PFSK-1 (cell line): ENCODE measurements around the gene FAM221A.

ENCODE experiments used
- FOXP2 ChIP-seq: optimal IDR thresholded peaks from 2 replicates; pipeline ENCODE3; 2011; ENCODE audit warnings: borderline replicate concordance, control low read depth, inconsistent platforms; ENCODE audit not compliant: insufficient read depth; ENCODE audit errors: extremely low read length, extremely low read depth
- POLR2AphosphoS5 ChIP-seq: IDR thresholded peaks from 2 replicates; pipeline ENCODE4 v1.6.1; 2012; ENCODE audit warnings: low read depth, mild to moderate bottlenecking, control low read depth, low read length, moderate library complexity
- SIN3A ChIP-seq: IDR thresholded peaks from 2 replicates; pipeline ENCODE4 v1.6.1; 2012; ENCODE audit warnings: mild to moderate bottlenecking, low read length, moderate library complexity, borderline replicate concordance; ENCODE audit not compliant: insufficient read depth
- TAF1 ChIP-seq: IDR thresholded peaks from 2 replicates; pipeline ENCODE4 v1.6.1; 2012; ENCODE audit warnings: low read length, control low read depth, borderline replicate concordance; ENCODE audit not compliant: insufficient read depth
- TF ChIP-seq, protein P1 (sequence below), 2 experiments: IDR thresholded peaks; 2 replicates each; pipeline versions ENCODE4 v1.6.1 to v1.8.0; 2011 to 2012; ENCODE audit warnings: low read depth in 2 of 2, low read length in 2 of 2, control low read depth in 1 of 2, inconsistent platforms in 1 of 2, mild to moderate bottlenecking in 1 of 2, moderate library complexity in 1 of 2; ENCODE audit not compliant: insufficient read depth in 1 of 2

The FAM221A gene

DNA sequence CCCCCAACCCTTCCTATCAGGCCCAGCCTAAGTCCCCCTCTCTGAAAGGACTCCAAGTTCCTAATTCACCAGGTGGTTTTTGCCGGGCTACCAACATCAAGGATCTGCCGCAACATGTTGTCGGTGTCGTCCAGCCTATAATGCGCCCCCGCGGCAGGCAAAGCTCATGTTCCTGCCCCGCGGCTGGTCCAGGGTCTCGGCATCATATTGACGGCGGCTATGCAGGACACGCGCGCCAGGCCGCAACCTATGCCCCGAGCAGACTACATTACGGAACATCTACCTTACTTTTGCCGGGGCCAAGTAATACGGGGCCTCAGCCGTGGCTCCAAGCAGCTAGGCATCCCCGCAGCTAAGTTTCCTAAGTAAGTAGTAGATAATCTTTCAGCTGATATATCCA, 24.6 kb upstream of the FAM221A start:
- TF ChIP-seq TAF1 (no peak), FOXP2 (no peak), SIN3A (no peak), POLR2AphosphoS5 (no peak)
- TF ChIP-seq, protein P1, sequence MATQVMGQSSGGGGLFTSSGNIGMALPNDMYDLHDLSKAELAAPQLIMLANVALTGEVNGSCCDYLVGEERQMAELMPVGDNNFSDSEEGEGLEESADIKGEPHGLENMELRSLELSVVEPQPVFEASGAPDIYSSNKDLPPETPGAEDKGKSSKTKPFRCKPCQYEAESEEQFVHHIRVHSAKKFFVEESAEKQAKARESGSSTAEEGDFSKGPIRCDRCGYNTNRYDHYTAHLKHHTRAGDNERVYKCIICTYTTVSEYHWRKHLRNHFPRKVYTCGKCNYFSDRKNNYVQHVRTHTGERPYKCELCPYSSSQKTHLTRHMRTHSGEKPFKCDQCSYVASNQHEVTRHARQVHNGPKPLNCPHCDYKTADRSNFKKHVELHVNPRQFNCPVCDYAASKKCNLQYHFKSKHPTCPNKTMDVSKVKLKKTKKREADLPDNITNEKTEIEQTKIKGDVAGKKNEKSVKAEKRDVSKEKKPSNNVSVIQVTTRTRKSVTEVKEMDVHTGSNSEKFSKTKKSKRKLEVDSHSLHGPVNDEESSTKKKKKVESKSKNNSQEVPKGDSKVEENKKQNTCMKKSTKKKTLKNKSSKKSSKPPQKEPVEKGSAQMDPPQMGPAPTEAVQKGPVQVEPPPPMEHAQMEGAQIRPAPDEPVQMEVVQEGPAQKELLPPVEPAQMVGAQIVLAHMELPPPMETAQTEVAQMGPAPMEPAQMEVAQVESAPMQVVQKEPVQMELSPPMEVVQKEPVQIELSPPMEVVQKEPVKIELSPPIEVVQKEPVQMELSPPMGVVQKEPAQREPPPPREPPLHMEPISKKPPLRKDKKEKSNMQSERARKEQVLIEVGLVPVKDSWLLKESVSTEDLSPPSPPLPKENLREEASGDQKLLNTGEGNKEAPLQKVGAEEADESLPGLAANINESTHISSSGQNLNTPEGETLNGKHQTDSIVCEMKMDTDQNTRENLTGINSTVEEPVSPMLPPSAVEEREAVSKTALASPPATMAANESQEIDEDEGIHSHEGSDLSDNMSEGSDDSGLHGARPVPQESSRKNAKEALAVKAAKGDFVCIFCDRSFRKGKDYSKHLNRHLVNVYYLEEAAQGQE (IDR thresholded peaks at IDR 0.05; ENCODE audit: insufficient read depth in 1 of 2, low read depth in 2 of 2, low read length in 2 of 2): no peak

DNA sequence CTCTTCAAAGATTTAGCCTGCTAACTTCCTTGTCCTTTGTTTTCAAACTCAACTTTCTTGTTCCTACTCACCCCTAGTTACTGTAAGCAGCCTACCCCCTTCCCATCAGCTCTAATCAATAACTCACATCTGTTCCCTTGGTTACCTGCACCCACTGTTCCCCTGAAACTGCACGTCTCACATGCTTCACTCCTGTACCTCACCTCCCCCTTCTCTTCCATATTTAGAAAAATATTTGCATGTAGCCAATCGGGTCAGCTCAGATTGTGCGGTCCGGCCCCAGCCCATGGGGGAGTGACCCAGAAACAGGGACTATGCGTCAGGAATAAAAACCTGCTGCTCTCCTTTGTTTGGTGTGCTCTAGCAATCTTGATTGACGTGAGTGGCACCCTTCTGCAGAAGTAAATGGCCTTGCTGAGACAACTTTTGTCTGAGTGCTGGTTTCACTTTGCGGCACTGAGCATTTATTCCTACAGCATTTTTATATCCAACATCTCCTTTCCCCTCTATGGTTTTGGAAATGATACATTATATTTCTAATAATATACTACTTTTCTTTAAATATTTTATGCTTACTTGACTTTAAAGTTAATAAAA, 21.1 kb upstream of the FAM221A start:
- no peak for TF ChIP-seq FOXP2
- TF ChIP-seq, protein P1 (IDR thresholded peaks at IDR 0.05; ENCODE audit: insufficient read depth in 1 of 2, low read depth in 2 of 2, low read length in 2 of 2): no peak
- TF ChIP-seq TAF1: no peak
- TF ChIP-seq SIN3A: no peak
- no peak for TF ChIP-seq POLR2AphosphoS5

DNA sequence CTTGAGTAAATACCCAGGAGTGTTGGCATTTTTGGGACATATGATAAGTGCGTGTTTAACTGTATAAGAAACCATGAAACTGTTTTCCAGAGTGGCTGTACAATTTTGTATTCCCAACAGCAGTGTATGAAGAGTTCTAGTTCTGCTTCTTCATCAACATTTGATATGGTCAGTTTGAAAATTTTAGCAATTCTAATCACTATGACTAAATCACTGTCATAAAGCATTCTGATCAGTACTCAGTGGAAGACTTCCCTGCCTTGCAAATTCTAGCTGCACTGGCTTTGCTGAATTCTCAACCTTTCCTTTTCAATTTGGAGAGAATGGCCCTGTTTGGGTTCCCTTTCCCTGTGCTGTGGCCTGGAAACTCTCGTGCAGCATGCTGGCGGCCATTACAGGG, 18.6 kb upstream of the FAM221A start:
- TF ChIP-seq, protein P1 (IDR thresholded peaks at IDR 0.05; ENCODE audit: insufficient read depth in 1 of 2, low read depth in 2 of 2, low read length in 2 of 2): no peak
- TF ChIP-seq SIN3A (no peak), POLR2AphosphoS5 (no peak), TAF1 (no peak), FOXP2 (no peak)

DNA sequence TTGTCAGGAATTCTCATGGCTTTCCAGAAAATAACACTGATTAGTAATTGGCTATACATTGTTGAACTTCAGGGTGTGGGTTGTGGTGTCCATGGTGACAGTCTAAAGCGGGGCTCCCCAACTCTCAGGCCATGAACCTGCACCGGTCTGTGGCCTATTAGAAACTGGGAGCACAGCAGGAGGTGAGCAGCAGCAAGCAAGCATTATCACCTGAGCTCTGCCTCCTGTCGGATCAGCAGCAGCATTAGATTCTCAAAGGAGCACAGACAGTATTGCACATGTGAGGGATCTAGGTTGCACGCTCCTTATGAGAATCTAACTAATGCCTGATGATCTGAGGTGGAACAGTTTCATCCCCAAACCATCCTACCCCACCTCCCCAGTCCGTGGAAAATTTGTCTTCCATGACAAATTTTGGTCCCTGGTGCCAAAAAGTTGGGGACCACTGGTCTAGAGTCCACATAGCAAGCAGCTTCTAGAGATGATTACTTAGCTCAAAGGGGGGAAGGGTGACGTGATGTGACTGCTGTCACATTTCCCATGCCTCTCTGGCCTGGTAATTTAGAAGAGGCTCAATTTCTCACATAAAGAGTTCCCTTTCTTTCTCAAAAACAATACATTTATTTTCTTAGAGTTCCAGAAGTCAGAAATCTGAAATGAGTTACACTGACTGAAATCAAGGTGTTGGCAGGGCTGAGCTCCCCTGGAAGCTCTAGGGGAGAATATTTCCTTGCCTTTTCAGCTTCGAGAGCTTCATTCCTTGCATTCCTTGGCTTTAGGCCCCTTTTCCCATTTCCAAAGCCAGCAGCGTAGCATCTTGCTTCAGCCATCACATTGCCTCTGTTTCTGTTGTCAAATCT, 17.6 kb upstream of the FAM221A start:
- no peak for TF ChIP-seq FOXP2
- TF ChIP-seq, protein P1 (IDR thresholded peaks at IDR 0.05; ENCODE audit: insufficient read depth in 1 of 2, low read depth in 2 of 2, low read length in 2 of 2): no peak
- TF ChIP-seq TAF1: no peak
- TF ChIP-seq POLR2AphosphoS5: no peak
- TF ChIP-seq SIN3A: no peak

DNA sequence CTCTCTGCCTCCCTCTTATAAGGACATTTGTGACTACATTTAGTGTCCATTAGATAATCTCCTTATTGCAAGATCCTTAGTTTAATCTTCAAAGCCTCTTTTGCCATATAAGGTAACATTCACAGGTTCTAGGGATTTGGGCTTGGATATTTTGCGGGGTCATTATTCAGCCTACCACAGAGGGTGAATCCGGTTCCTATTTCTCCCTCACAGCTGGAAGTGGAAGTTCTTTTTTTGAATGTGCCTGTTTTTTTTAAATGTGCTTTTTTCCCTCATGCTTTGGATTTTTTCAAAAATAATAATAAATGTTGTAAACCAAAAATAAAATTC, 17.1 kb upstream of the FAM221A start:
- TF ChIP-seq POLR2AphosphoS5 (no peak), FOXP2 (no peak), SIN3A (no peak), TAF1 (no peak)
- TF ChIP-seq, protein P1 (IDR thresholded peaks at IDR 0.05; ENCODE audit: insufficient read depth in 1 of 2, low read depth in 2 of 2, low read length in 2 of 2): no peak
